H1 (cell line): ENCODE results near the gene WNT9B. TPM values are rescaled to one million over a fixed set of nuclear protein-coding genes. Genes with fewer than 3 reads are reported as not detected.

Experiments
- CTCF ChIA-PET: fragments of 300-600 bp; sonication (Branson Sonifier 250); formaldehyde crosslinking; loops from one replicate; lab custom pipeline; 2021; ENCODE audit not compliant: partially characterized antibody; lab: Charles Lee
- POLR2A ChIA-PET: fragments of 300-600 bp; sonication (Branson Sonifier 250); formaldehyde crosslinking; loops from one replicate; lab custom pipeline; 2021; ENCODE audit warnings: inconsistent platforms; ENCODE audit not compliant: partially characterized antibody; lab: Charles Lee
- DNase-seq, 2 experiments: peaks; one replicate each; pipeline versions ENCODE4 v3.0.0 to v3.0.0-alpha.2; 2010 to 2022; ENCODE audit warnings: low spot score in 2 of 2, low read depth in 1 of 2, mixed read lengths in 1 of 2
- FAIRE-seq: peaks from 2 replicates; lab custom pipeline; 2011; peaks lifted over from hg19 to GRCh38; lab: Jason Lieb, UNC
- H2AFZ ChIP-seq: 2 replicates; pipeline ENCODE4 v1.8.1; 2012; ENCODE audit warnings: low read length, inconsistent platforms
- H2AK5ac ChIP-seq: 2 replicates; pipeline ENCODE4 v1.6.1; 2013; ENCODE audit warnings: low read depth, low read length
- H2BK120ac ChIP-seq: replicated peaks from 2 replicates; pipeline ENCODE3; 2013; ENCODE audit warnings: low read depth, low read length, inconsistent platforms
- H2BK12ac ChIP-seq: 2 replicates; pipeline ENCODE4 v1.6.1; 2013; ENCODE audit warnings: low read depth, low read length
- H2BK15ac ChIP-seq: 2 replicates; pipeline ENCODE4 v1.6.1; 2013; ENCODE audit warnings: low read length
- H2BK20ac ChIP-seq: 2 replicates; pipeline ENCODE4 v1.6.1; 2013; ENCODE audit warnings: low read length
- H2BK5ac ChIP-seq: 2 replicates; pipeline ENCODE4 v1.6.1; 2013; ENCODE audit warnings: low read depth, low read length
- H3K14ac ChIP-seq: 2 replicates; pipeline ENCODE4 v1.6.1; 2013; ENCODE audit warnings: inconsistent platforms; ENCODE audit not compliant: insufficient read length
- H3K18ac ChIP-seq: 2 replicates; pipeline ENCODE4 v1.6.1; 2013; ENCODE audit warnings: low read length; ENCODE audit errors: extremely low read depth
- H3K23ac ChIP-seq: 2 replicates; pipeline ENCODE4 v1.6.1; 2013; ENCODE audit warnings: inconsistent platforms; ENCODE audit not compliant: insufficient read length
- H3K23me2 ChIP-seq: 2 replicates; pipeline ENCODE4 v1.6.1; 2013; ENCODE audit warnings: low read depth, low read length
- H3K27ac ChIP-seq: 2 replicates; pipeline ENCODE4 v1.6.1; 2011; ENCODE audit warnings: low read depth, low read length, inconsistent platforms
- H3K27me3 ChIP-seq, 4 experiments: replicated peaks in 1 of 4; 1 replicate in 1 of 4; 2 replicates in 3 of 4; pipeline versions ENCODE4 v1.6.1 to v1.8.1; 2011 to 2013; ENCODE audit warnings: low read length in 3 of 4, mild to moderate bottlenecking in 3 of 4, inconsistent platforms in 2 of 4, mixed read lengths in 2 of 4, moderate library complexity in 1 of 4; ENCODE audit not compliant: control insufficient read depth in 3 of 4, insufficient read depth in 3 of 4; ENCODE audit errors: extremely low read depth in 1 of 4
- H3K36me3 ChIP-seq, 4 experiments: 2 replicates each; pipeline versions ENCODE4 v1.6.1 to v1.8.1; 2011 to 2013; ENCODE audit warnings: mild to moderate bottlenecking in 4 of 4, low read length in 3 of 4, moderate library complexity in 2 of 4, control low read depth in 1 of 4, inconsistent platforms in 1 of 4; ENCODE audit not compliant: insufficient read depth in 4 of 4, control insufficient read depth in 2 of 4
- H3K4ac ChIP-seq: replicated peaks from 2 replicates; pipeline ENCODE3; 2013; ENCODE audit warnings: low read length, low read depth, mixed read lengths, inconsistent platforms; ENCODE audit not compliant: insufficient read length
- H3K4me1 ChIP-seq, 4 experiments: replicated peaks in 1 of 4; 1 replicate in 1 of 4; 2 replicates in 3 of 4; pipeline versions ENCODE4 v1.6.1 to v1.8.1; 2011 to 2013; ENCODE audit warnings: low read length in 3 of 4, inconsistent platforms in 2 of 4, mixed read lengths in 1 of 4; ENCODE audit not compliant: insufficient read depth in 4 of 4, control insufficient read depth in 3 of 4
- H3K4me2 ChIP-seq, 2 experiments: 2 replicates each; pipeline versions ENCODE4 v1.6.1 to v1.8.1; 2011 to 2013; ENCODE audit warnings: low read depth in 2 of 2, low read length in 2 of 2, control low read depth in 1 of 2, inconsistent platforms in 1 of 2, mild to moderate bottlenecking in 1 of 2; ENCODE audit not compliant: insufficient read depth in 1 of 2
- H3K4me3 ChIP-seq, 4 experiments: fragments of 200-600, 300-600 bp in 1 of 4; sonication (generic), shearing (Covaris generic), sonication (Bioruptor Twin) in 1 of 4; 2 replicates each; pipeline versions ENCODE4 v1.5.1 to v1.8.1; 2011 to 2016; ENCODE audit warnings: low read length in 4 of 4, low read depth in 3 of 4, control low read depth in 2 of 4, inconsistent platforms in 2 of 4, mild to moderate bottlenecking in 2 of 4, mixed read lengths in 1 of 4, moderate library complexity in 1 of 4; ENCODE audit not compliant: insufficient read depth in 2 of 4; ENCODE audit errors: extremely low read depth in 1 of 4
- H3K56ac ChIP-seq: replicated peaks from 2 replicates; pipeline ENCODE3; 2013; ENCODE audit warnings: low read depth, mild to moderate bottlenecking, mixed read lengths, low read length, inconsistent platforms; ENCODE audit not compliant: insufficient read length
- H3K79me1 ChIP-seq: 2 replicates; pipeline ENCODE4 v1.6.1; 2013; ENCODE audit warnings: low read depth, low read length, control low read depth
- H3K79me2 ChIP-seq, 2 experiments: 2 replicates each; pipeline versions ENCODE4 v1.6.1 to v1.8.1; 2012 to 2013; ENCODE audit warnings: low read length in 2 of 2, mild to moderate bottlenecking in 2 of 2, inconsistent platforms in 1 of 2; ENCODE audit not compliant: insufficient read depth in 2 of 2, control insufficient read depth in 1 of 2
- H3K9ac ChIP-seq, 4 experiments: replicated peaks in 1 of 4; 1 replicate in 1 of 4; 2 replicates in 3 of 4; pipeline versions ENCODE4 v1.6.1 to v1.8.1; 2011 to 2013; ENCODE audit warnings: low read depth in 3 of 4, low read length in 3 of 4, control low read depth in 2 of 4, mild to moderate bottlenecking in 2 of 4, moderate library complexity in 2 of 4, inconsistent platforms in 1 of 4; ENCODE audit errors: extremely low read depth in 1 of 4
- H3K9me3 ChIP-seq, 2 experiments: 2 replicates each; pipeline versions ENCODE4 v1.6.1 to v1.8.1; 2012 to 2013; ENCODE audit warnings: mild to moderate bottlenecking in 2 of 2, moderate library complexity in 2 of 2, control low read depth in 1 of 2, inconsistent platforms in 1 of 2, low read depth in 1 of 2, low read length in 1 of 2, mixed read lengths in 1 of 2; ENCODE audit not compliant: insufficient read depth in 2 of 2
- H4K20me1 ChIP-seq, 2 experiments: replicated peaks in 1 of 2; 2 replicates each; pipeline versions ENCODE3 to v1.8.1; 2011 to 2013; ENCODE audit warnings: inconsistent platforms in 2 of 2, low read length in 2 of 2, mild to moderate bottlenecking in 1 of 2; ENCODE audit not compliant: insufficient read depth in 2 of 2, control insufficient read depth in 1 of 2
- H4K5ac ChIP-seq: 2 replicates; pipeline ENCODE4 v1.6.1; 2013; ENCODE audit warnings: low read length, low read depth, mixed read lengths, inconsistent platforms; ENCODE audit not compliant: insufficient read length
- H4K8ac ChIP-seq: 2 replicates; pipeline ENCODE4 v1.8.0; 2013; ENCODE audit warnings: mild to moderate bottlenecking, moderate library complexity, low read length, inconsistent platforms; ENCODE audit not compliant: insufficient read depth; ENCODE audit errors: extremely low read depth
- H4K91ac ChIP-seq: replicated peaks from 2 replicates; pipeline ENCODE3; 2013; ENCODE audit warnings: low read length, mixed read lengths, inconsistent platforms; ENCODE audit not compliant: insufficient read length
- BRCA1 ChIP-seq: IDR thresholded peaks from 2 replicates; pipeline ENCODE4 v1.6.1; 2012; ENCODE audit warnings: low read depth, low read length, improper control_type of control experiment
- EZH2 ChIP-seq: fragments of 200-600 bp; sonication (generic); IDR thresholded peaks from 2 replicates; pipeline ENCODE4 v1.7.1; 2012; ENCODE audit warnings: low read depth, mild to moderate bottlenecking, moderate library complexity, low read length, inconsistent platforms; ENCODE audit not compliant: severe bottlenecking
- RAD21 ChIP-seq, 2 experiments: IDR thresholded peaks in 1 of 2; conservative IDR thresholded peaks in 1 of 2; 2 replicates each; pipeline ENCODE4 v1.6.1; 2011; ENCODE audit warnings: low read depth in 2 of 2, low read length in 2 of 2, improper control_type of control experiment in 1 of 2, inconsistent platforms in 1 of 2, mild to moderate bottlenecking in 1 of 2, moderate library complexity in 1 of 2
- RFX5 ChIP-seq: IDR thresholded peaks from 2 replicates; pipeline ENCODE4 v1.6.1; 2011; ENCODE audit warnings: low read depth, low read length, improper control_type of control experiment, borderline replicate concordance
- TAF7 ChIP-seq: optimal IDR thresholded peaks from 2 replicates; pipeline ENCODE3; 2011; ENCODE audit warnings: low read depth, mild to moderate bottlenecking, inconsistent platforms, low read length, moderate library complexity, borderline replicate concordance
- TEAD4 ChIP-seq: IDR thresholded peaks from 2 replicates; pipeline ENCODE4 v1.6.1; 2012; ENCODE audit warnings: low read depth, low read length, inconsistent platforms, mixed read lengths
- ZNF274 ChIP-seq: IDR thresholded peaks from 2 replicates; pipeline ENCODE4 v1.7.0; 2012; ENCODE audit warnings: low read length, borderline replicate concordance; ENCODE audit errors: extremely low read depth
- WGBS, 2 experiments: shearing (Covaris generic) in 1 of 2; methylation state at CpG; one replicate each; pipeline versions ENCODE4 v1.1.6 to v1.1.7; 2013 to 2015; ENCODE audit warnings: low lambda C conversion rate in 2 of 2, mixed read lengths in 2 of 2, inconsistent platforms in 1 of 2, low coverage in 1 of 2, missing lambda C conversion rate in 1 of 2; ENCODE audit not compliant: insufficient replicate concordance in 2 of 2, insufficient coverage in 1 of 2, insufficient read length in 1 of 2; ENCODE audit errors: extremely low coverage in 1 of 2, missing lambda C conversion rate in 1 of 2; 5-methylcytosine and 5-hydroxymethylcytosine counted together
- polyA plus RNA-seq, 7 experiments: library from polyadenylated mRNA; depleted of rRNA in 3 of 7; stranded (reverse) in 5 of 7; unstranded in 2 of 7; fragments of >200 nt in 5 of 7; fragments of 200-250 nt in 2 of 7; gene quantifications; 1 replicate in 5 of 7; 2 replicates in 1 of 7; 4 replicates in 1 of 7; pipeline versions ENCODE4 v1.2.1 to v1.2.3, GENCODE V29; 2011 to 2013; ENCODE audit warnings: missing spikeins in 2 of 7, mixed read lengths in 2 of 7
- total RNA-seq: library from RNA; stranded (reverse); fragmentation: NEBNext Ultra II Directional; extraction: Animal tissue kit (Norgen Biotek cat#: 25700); gene quantifications from 2 replicates; pipeline ENCODE4 v1.2.1, GENCODE V29; 2021

The WNT9B gene
- total and polyA plus RNA-seq, 2 of the 8 experiments (the other 6 are each of a cell fraction or from before 2014, with no cell fraction given) = 0.21 TPM; not detected in 1

DNA sequence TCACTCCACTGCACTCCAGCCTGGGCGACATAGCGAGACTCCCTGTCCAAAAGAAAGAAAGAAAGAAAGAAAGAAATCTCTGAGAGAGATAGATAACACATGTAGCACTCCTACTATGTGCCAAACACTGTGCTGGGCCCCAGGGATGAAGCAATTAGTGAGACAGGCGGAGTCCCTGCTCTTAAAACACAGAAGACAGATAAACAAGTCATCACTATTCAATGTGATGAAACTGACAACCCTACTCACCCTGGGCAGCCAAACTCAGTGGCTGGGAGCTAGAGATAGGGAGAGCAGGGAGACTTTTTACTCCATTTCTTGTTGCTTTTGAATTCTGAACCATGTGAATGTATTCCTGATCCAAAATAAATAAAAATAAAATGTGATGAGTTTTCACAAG lies 36.3 kb downstream of the WNT9B start:
- FAIRE-seq (no peak), DNase-seq (no peak)
- no peaks in the 10 kb centered on the region for H3K9me3 ChIP-seq
- no peaks in the 10 kb centered on the region; a peak in 2 of 7 replicates for H3K4me1 ChIP-seq
- no peak overlapping the region for H3K18ac ChIP-seq
- no peak overlapping the region for H2BK20ac ChIP-seq
- POLR2A ChIA-PET = interaction anchor here (0.9 kb wide), 1 partner anchor 57 kb away, joined by 3 read pairs; no protein-coding TSS in a partner anchor
- no peaks in the 10 kb centered on the region for H3K23me2 ChIP-seq
- H2AFZ ChIP-seq = no peak overlapping the region
- H3K4me3 ChIP-seq = no peak overlapping the region
- no peak overlapping the region for H3K4ac ChIP-seq
- CTCF ChIA-PET = interaction anchor here (0.6 to 3.3 kb wide), 7 partner anchors 10 to 115 kb away, joined by 3 to 28 read pairs (median 4); no protein-coding TSS in a partner anchor
- H3K56ac ChIP-seq = no peak overlapping the region
- no peak overlapping the region for H3K9ac ChIP-seq
- no peak overlapping the region for H3K4me2 ChIP-seq
- WGBS, 2 experiments = 83% methylated on average over 3 of the region's 3 CpGs; no CpG with 5 or more reads in 1 of the 2 experiments
- H3K27ac ChIP-seq = no peak overlapping the region
- H2BK15ac ChIP-seq = no peak overlapping the region
- no peak overlapping the region for H2BK12ac ChIP-seq
- H3K79me2 ChIP-seq = no peaks in the 10 kb centered on the region
- no peak overlapping the region for H3K23ac ChIP-seq
- no peak overlapping the region for H2AK5ac ChIP-seq
- no peaks in the 10 kb centered on the region for H3K79me1 ChIP-seq
- H2BK120ac ChIP-seq = no peak overlapping the region
- H4K5ac ChIP-seq = no peak overlapping the region
- no peak overlapping the region for H3K14ac ChIP-seq
- H4K91ac ChIP-seq = no peak overlapping the region
- H4K20me1 ChIP-seq = no peaks in the 10 kb centered on the region
- H4K8ac ChIP-seq = no peak overlapping the region
- H3K27me3 ChIP-seq = no peaks in the 10 kb centered on the region
- H2BK5ac ChIP-seq = no peak overlapping the region
- no peaks in the 10 kb centered on the region for H3K36me3 ChIP-seq
- TF ChIP-seq RAD21 (IDR thresholded peaks at IDR 0.05 in 1 of 2, conservative IDR thresholded peaks at IDR 0.05 in 1 of 2; ENCODE audit: low read depth in 2 of 2, low read length in 2 of 2) = no peak
- TF ChIP-seq ZNF274 = no peak
- no peak for TF ChIP-seq BRCA1
- TF ChIP-seq EZH2 = no peak
- no peak for TF ChIP-seq TAF7
- no peak for TF ChIP-seq TEAD4
- no peak for TF ChIP-seq RFX5
